ENCODE results near the gene CLEC17A. TPM values are rescaled to one million over a fixed set of nuclear protein-coding genes. Genes with fewer than 3 reads are reported as not detected.

Gene CLEC17A
- total and polyA plus RNA-seq, 2 of the 13 experiments (the other 11 are each of a cell fraction or from before 2014, with no cell fraction given), result not detected

- Histone ChIP-seq H3K36me3 (replicated peaks in 1 of 2; ENCODE audit: control insufficient read depth in 1 of 2, insufficient read depth in 2 of 2, low read length in 2 of 2) (no peaks in the 10 kb centered on the region), H3K4me3 (replicated peaks in 1 of 3; ENCODE audit: insufficient read depth in 1 of 3, low read depth in 2 of 3, low read length in 3 of 3) (no peak overlapping the region), H3K27me3 (ENCODE audit: control insufficient read depth in 1 of 2, insufficient read depth in 2 of 2, low read length in 2 of 2) (no peaks in the 10 kb centered on the region), H3K4me1 (ENCODE audit: insufficient read depth, low read length) (no peaks in the 10 kb centered on the region), H4K20me1 (ENCODE audit: insufficient read depth, low read length) (no peaks in the 10 kb centered on the region), H3K9me3 (ENCODE audit: low read length) (no peaks in the 10 kb centered on the region), H3K27ac (ENCODE audit: extremely low read length, insufficient read depth, low read length) (no peak overlapping the region), H3K79me2 (ENCODE audit: insufficient read depth, low read length) (no peaks in the 10 kb centered on the region), H3K4me2 (ENCODE audit: low read depth, low read length) (no peak overlapping the region), H3K9ac (ENCODE audit: insufficient read depth, low read depth, low read length) (no peak overlapping the region), H2AFZ (ENCODE audit: low read length) (no peak overlapping the region)
- ATAC-seq (no peak), FAIRE-seq (no peak), DNase-seq (ENCODE audit: low spot score) (no peak)
- CTCF ChIA-PET (ENCODE audit: low intra/inter-chr PET ratio, low total read pairs), result no interaction called here
- in situ Hi-C loops (cut with HindIII; ENCODE audit: extremely low pct_ligation_motif_present, low pct_unique_long_range_greater_than_20kb) (no loop called here), intact Hi-C loops (cut with micrococcal nuclease; ENCODE audit: unreplicated experiment) (no loop called here)
- WGBS (ENCODE audit: low lambda C conversion rate), result 47% methylated on average over 2 of the region's 2 CpGs
- no TSS peak for BruUV-seq (replicated peaks)
- TF ChIP-seq SNRNP70 (IDR thresholded peaks at IDR 0.05; ENCODE audit: low read depth, low read length), result no peak
- TF ChIP-seq ZNF629 (CRISPR knock-in tag; conservative IDR thresholded peaks at IDR 0.05), result no peak
- TF ChIP-seq ZFP1 (CRISPR knock-in tag; IDR thresholded peaks at IDR 0.05), result no peak
- TF ChIP-seq PBX3 (CRISPR knock-in tag; IDR thresholded peaks at IDR 0.05; ENCODE audit: borderline replicate concordance), result no peak
- no peak for TF ChIP-seq ADNP (CRISPR knock-in tag; IDR thresholded peaks at IDR 0.05)
- TF ChIP-seq ZSCAN22 (CRISPR knock-in tag; IDR thresholded peaks at IDR 0.05), result no peak
- no peak for TF ChIP-seq MIXL1 (CRISPR knock-in tag; IDR thresholded peaks at IDR 0.05)
- no peak for TF ChIP-seq ZNF747 (CRISPR knock-in tag; IDR thresholded peaks at IDR 0.05; ENCODE audit: borderline replicate concordance)
- POLR2A ChIA-PET, result no interaction called here
Measured at GRCh38 chr19:14648506-14648905, 65.6 kb downstream of the CLEC17A start.

GRCh38 chr19:14649020-14649419, 66.1 kb downstream of the CLEC17A start:
- WGBS (ENCODE audit: low lambda C conversion rate), result 3% methylated on average over 4 of the region's 4 CpGs

More at GRCh38 chr19:14649020-14649419, 66.1 kb downstream of the CLEC17A start:
- H4K20me1 ChIP-seq (ENCODE audit: insufficient read depth, low read length), result no peaks in the 10 kb centered on the region
- no peaks in the 10 kb centered on the region for H3K36me3 ChIP-seq (replicated peaks in 1 of 2; ENCODE audit: control insufficient read depth in 1 of 2, insufficient read depth in 2 of 2, low read length in 2 of 2)
- ChIA-PET CTCF (ENCODE audit: low intra/inter-chr PET ratio, low total read pairs) (no interaction called here), POLR2A (no interaction called here)
- TF ChIP-seq ZBTB25 (CRISPR knock-in tag; IDR thresholded peaks at IDR 0.05), result no peak
- in situ Hi-C loops (cut with HindIII; ENCODE audit: extremely low pct_ligation_motif_present, low pct_unique_long_range_greater_than_20kb) (no loop called here), intact Hi-C loops (cut with micrococcal nuclease; ENCODE audit: unreplicated experiment) (no loop called here)
- no peak overlapping the region for H3K4me2 ChIP-seq (ENCODE audit: low read depth, low read length)
- H3K79me2 ChIP-seq (ENCODE audit: insufficient read depth, low read length), result no peaks in the 10 kb centered on the region
- H3K4me3 ChIP-seq (replicated peaks in 1 of 3; ENCODE audit: insufficient read depth in 1 of 3, low read depth in 2 of 3, low read length in 3 of 3), result no peak overlapping the region
- no peaks in the 10 kb centered on the region for H3K9me3 ChIP-seq (ENCODE audit: low read length)
- no peaks in the 10 kb centered on the region for H3K4me1 ChIP-seq (ENCODE audit: insufficient read depth, low read length)
- ATAC-seq, result no peak
- H2AFZ ChIP-seq (ENCODE audit: low read length), result no peak overlapping the region
- no peaks in the 10 kb centered on the region for H3K27me3 ChIP-seq (ENCODE audit: control insufficient read depth in 1 of 2, insufficient read depth in 2 of 2, low read length in 2 of 2)
- no TSS peak for BruUV-seq (replicated peaks)
- H3K9ac ChIP-seq (ENCODE audit: insufficient read depth, low read depth, low read length), result no peak overlapping the region
- DNase-seq (ENCODE audit: low spot score), result no peak
- FAIRE-seq, result no peak
- H3K27ac ChIP-seq (ENCODE audit: extremely low read length, insufficient read depth, low read length), result no peak overlapping the region
